GM12872 (cell line): ENCODE results near the gene OR5D16.
"Not testable (repeated sequence)": the region's sequence is repeated elsewhere in the genome, so short reads cannot be mapped to it uniquely, and the experiment has no call there.

ENCODE experiments used
- TF ChIP-seq, protein P1 (sequence below): IDR thresholded peaks from 3 replicates; pipeline ENCODE4 v1.5.1; 2011; ENCODE audit warnings: low read depth, mild to moderate bottlenecking, low read length, moderate library complexity; ENCODE audit not compliant: insufficient read depth

Gene OR5D16

DNA sequence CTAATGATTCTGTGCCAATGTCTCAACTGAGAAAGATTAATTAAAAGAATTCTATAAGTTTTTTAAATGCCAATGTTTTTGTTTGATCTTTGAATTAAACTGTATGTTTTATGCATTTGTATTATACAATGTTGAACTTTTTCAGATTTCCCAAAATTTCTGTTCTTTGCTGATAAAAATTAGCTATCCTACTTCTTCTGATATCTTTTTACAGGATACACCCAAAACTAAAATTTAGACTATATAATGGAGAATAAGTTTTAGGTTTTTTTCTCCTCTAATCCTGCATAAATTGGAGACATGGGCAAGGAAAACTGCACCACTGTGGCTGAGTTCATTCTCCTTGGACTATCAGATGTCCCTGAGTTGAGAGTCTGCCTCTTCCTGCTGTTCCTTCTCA is 11.6 kb upstream of the OR5D16 start, which contains the start of gene OR5L2:
Gene OR5L2 (plus strand): TSS at position 301 of the 400 bp plus-strand sequence. CDS start 0 bp downstream, at position 301.
- TF ChIP-seq, protein P1, sequence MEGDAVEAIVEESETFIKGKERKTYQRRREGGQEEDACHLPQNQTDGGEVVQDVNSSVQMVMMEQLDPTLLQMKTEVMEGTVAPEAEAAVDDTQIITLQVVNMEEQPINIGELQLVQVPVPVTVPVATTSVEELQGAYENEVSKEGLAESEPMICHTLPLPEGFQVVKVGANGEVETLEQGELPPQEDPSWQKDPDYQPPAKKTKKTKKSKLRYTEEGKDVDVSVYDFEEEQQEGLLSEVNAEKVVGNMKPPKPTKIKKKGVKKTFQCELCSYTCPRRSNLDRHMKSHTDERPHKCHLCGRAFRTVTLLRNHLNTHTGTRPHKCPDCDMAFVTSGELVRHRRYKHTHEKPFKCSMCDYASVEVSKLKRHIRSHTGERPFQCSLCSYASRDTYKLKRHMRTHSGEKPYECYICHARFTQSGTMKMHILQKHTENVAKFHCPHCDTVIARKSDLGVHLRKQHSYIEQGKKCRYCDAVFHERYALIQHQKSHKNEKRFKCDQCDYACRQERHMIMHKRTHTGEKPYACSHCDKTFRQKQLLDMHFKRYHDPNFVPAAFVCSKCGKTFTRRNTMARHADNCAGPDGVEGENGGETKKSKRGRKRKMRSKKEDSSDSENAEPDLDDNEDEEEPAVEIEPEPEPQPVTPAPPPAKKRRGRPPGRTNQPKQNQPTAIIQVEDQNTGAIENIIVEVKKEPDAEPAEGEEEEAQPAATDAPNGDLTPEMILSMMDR = no peak

DNA sequence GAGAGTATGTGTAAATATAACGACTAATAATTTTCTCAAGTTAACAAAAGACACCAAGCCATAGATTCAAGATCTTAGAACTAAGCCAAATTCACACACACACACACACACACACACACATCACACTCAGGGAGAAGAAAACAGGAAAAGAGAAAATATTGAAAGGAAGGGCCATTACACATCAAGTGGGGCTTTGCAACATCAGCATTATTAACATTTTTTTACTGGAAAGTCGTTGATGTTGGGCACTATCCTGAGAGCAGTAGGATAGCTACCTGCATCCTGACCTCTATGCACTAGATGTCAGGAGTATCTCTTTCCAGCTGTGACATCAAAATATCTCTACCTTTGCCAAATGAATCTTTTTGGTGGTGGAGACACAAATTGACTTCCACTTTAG is 8.9 kb downstream of the OR5D16 start:
- TF ChIP-seq, protein P1 = no peak

DNA sequence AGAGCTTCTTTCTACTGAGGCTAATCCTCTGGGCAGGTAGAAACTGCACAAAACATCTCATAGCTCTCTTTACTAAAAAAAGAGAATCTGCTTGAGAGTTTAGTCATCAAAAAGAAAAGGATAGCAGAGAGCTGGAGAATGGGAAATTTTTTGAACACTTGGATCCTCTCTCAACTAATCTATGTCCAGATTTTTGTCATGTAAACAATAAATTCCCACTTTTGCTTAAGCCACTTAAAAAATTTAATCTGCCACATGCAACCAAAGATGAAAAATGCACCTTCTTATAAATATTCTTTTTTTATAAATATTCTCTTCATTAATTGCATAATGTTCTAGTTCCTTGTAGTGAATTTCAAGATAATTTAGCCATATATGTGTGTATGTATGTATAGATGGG is 10.5 kb downstream of the OR5D16 start:
- TF ChIP-seq, protein P1 = no peak

DNA sequence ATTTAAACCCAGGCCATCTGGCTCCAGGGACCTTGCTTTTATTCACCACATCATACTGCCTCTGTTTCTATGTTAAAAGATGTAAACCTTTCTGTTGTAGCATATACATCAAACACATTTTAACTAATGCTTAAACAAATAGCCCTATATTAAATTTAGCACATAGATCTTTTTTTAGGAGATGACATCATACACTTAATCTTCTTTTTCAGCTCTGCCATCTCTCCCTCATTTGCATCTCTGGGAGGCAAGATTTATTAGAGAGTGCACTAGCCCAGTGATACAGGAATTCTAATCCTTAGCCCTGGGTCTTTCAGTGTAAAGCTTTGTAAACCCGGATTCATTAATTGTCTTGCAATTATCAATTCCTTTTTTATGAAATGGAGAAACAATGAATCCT is 13.6 kb downstream of the OR5D16 start:
- TF ChIP-seq, protein P1 = no peak

DNA sequence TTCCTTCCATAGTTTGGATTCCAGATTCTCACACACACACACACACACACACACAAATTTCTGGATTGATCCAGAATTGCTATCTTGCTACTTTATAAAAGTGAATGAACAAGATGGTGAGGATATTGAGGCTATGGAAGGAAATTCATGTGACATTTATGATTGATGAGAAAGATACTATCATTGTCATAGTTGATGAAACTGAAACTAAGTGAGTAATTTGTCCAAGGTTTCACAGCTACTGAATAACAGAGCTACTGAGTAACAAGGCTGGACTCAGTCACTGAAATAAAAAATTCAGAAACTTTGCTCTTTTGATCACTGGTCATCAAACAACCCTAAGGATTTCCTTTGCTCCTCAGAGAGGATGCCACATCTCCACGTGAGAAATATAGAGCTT is 16.2 kb downstream of the OR5D16 start:
- TF ChIP-seq, protein P1 = no peak

DNA sequence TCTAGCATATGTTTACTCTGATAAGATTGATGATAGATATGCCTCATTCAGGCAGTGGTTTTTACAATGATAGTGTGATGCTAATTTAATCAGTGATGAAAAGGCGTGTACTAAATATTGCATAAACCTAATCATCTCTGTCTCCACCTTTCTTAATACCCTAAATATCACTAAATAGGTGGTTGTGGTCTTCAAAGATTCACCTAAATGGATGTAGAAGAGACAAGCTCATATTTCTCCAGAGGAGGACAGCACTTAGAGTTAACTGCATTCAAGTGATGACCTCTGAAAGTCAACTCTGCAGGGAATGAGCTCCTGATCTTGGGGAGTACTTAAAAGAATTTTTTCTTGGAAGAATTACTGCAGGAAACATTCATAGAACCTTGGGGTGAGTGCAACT is 44.4 kb downstream of the OR5D16 start, which contains the start of gene TRIM51:
Gene TRIM51 (plus strand): TSS at position 301 of the 400 bp plus-strand sequence. CDS start 2,132 bp downstream, outside the sequence.
- TF ChIP-seq, protein P1 = not testable (repeated sequence)
